GM18517 (cell line): ENCODE results near the gene ZFR2.
"Not testable (repeated sequence)": the region's sequence is repeated elsewhere in the genome, so short reads cannot be mapped to it uniquely, and the experiment has no call there.

Experiments
- ATAC-seq: cut with Tn5 transposase; IDR thresholded peaks from one replicate; pipeline ENCODE4 v1.9.1; 2021; ENCODE audit warnings: mild to moderate bottlenecking, moderate library complexity; ENCODE audit not compliant: unreplicated experiment

The ZFR2 gene

GRCh38 chr19:3775374-3775711, 93.5 kb downstream of the ZFR2 start:
- ATAC-seq: no peak

- ATAC-seq: no peak
Observed at GRCh38 chr19:3774621-3775373, 94.0 kb downstream of the ZFR2 start.

DNA sequence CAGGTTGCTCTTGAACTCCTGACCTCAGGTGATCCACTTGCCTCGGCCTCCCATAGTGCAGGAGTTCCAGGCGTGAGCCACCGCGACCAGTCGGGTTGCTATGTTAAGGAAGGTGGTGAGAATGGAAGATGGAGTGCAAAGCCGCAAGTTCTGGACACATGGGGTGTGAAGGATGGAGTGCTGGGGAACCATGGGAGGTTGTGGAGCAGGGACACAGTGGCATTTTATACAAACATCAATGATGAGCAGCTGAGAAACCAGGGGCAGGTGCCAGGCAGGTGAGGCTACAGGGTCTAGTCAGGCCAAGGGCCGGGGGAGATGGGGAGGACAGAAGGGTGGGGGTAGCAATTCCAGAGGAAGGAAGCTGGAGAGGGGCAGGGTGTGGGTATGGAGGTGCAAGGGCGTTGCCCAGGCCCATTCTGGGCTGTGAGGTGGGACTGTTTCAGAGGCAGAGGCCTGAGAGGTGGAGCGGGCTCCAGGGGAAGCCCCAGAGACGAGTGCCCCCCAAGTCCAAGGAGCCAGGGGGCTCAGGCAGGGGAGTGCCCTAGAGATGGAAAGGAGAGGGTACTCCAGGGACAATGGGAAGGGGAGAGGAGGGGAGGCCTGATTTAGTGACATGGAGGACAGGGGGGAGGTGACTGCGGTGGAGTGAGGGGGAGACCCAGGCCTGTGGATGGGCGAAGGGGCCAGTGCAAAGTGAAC, 94.9 kb downstream of the ZFR2 start:
- no peak for ATAC-seq

DNA sequence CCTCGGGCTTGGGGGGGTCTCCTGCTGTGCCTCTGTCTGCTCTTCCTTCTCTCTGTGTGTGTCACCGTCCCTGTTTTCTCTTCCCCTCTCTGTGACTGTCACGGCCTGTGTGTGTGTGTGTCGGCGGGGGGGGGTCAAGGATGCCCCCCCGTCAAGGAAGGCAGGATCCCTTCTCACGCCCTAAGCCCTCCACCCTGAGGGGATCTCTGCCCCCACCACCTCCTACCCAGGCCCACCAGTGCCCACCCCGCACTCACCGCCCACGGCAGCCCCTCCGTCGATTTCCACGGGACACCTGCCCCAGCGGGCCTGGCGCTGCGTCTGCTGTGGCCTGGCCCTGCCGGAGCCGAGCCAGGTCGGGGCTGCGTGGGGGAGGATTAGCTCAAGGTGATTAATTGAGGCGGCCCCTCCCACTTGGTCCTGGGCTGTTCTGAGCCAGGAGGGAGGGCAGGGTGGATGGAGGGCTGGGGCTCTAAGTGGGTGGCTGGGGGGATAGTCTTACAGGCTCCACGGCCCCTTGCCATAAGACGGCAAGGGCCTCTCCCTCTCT, 96.9 kb downstream of the ZFR2 start, which contains the start of gene RAX2:
Gene RAX2, minus strand, starts transcription at position 323 of the 550 bp plus-strand sequence. CDS start 486 bp downstream, outside the sequence.
- ATAC-seq: no peak

- no peak for ATAC-seq
Observed at GRCh38 chr19:3771000-3771905, 97.6 kb downstream of the ZFR2 start.

GRCh38 chr19:3770136-3770999, 98.5 kb downstream of the ZFR2 start:
- no peak for ATAC-seq

DNA sequence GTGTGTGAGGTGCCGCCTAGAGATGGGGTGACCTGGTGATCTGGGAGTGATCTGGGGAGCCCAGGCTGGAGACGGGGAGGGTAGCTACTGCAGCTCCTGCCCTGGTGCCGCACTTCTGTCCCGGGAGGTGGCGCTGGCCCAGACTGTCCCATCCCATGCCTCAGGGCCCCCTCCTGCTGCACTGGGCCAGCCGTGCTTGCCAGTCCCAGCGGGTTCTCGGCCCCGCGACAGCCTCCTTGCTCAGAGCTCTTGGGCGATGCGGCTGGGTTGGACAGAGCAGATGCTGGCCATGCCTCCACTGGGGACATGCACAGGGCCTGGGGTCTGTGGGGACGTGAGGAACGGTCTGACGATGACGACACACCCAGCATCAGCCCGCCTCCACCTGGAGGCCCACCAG, 99.3 kb downstream of the ZFR2 start:
- ATAC-seq: no peak

GRCh38 chr19:3768748-3769099, 100.1 kb downstream of the ZFR2 start:
- no peak for ATAC-seq

GRCh38 chr19:3768015-3768747, 100.7 kb downstream of the ZFR2 start:
- ATAC-seq: no peak

DNA sequence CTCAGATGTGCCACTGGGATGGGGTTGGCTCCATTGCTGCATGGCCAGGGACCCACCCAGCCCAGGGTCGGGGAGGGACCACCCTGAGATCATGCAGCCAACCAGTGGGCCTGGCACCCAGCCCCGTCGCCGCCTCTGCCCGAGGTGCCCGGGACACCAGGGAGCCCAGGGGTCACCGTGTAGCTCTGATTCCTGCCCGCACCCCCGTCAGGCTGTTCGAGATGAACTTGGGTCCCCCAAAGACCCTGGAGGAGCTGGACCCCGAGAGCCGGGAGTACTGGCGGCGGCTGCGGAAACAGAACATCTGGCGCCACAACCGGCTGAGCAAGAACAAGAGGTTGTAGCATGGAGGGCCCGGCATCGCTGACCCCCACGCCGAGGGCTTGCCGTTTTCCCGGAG, 101.8 kb downstream of the ZFR2 start:
- ATAC-seq: no peak

DNA sequence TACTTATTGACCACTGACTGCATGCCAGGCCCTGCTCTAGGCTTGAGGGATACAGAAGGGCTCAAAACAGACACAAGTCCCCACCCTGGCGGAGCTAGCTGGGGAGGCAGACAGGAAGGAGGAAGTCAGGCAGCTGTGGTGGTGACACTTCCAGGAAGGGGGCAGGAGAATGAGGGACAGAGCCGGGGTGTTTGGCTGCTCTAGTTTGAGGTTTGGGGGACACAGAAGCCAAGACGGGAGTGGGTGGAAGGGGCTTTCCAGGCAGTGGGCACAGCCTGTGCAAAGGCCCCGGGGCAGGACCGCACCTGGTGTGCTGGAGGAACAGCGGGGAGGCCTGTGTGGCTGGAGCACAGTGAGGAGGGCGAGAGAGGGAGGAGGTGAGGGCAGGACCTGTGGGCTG, 102.3 kb downstream of the ZFR2 start:
- ATAC-seq: no peak

- ATAC-seq: not testable (repeated sequence)
Observed at GRCh38 chr19:3765757-3766156, 103.1 kb downstream of the ZFR2 start.

DNA sequence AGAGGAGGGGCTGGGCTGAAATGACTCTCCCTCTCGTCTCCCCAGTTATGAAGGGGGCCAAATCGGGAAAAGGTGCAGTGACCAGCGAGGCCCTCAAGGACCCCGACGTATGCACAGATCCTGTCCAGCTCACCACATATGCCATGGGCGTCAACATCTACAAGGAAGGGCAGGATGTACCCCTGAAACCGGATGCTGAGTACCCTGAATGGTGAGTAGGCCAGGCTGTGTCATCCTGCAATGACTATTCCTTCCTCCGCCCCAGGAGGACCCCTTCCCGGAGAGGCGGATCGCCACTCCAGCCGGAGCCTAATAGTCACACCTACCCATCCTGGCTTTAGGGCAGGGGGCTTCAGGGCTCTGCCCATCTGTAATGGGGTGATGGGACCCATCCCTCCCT, 103.7 kb downstream of the ZFR2 start:
- ATAC-seq: no peak

DNA sequence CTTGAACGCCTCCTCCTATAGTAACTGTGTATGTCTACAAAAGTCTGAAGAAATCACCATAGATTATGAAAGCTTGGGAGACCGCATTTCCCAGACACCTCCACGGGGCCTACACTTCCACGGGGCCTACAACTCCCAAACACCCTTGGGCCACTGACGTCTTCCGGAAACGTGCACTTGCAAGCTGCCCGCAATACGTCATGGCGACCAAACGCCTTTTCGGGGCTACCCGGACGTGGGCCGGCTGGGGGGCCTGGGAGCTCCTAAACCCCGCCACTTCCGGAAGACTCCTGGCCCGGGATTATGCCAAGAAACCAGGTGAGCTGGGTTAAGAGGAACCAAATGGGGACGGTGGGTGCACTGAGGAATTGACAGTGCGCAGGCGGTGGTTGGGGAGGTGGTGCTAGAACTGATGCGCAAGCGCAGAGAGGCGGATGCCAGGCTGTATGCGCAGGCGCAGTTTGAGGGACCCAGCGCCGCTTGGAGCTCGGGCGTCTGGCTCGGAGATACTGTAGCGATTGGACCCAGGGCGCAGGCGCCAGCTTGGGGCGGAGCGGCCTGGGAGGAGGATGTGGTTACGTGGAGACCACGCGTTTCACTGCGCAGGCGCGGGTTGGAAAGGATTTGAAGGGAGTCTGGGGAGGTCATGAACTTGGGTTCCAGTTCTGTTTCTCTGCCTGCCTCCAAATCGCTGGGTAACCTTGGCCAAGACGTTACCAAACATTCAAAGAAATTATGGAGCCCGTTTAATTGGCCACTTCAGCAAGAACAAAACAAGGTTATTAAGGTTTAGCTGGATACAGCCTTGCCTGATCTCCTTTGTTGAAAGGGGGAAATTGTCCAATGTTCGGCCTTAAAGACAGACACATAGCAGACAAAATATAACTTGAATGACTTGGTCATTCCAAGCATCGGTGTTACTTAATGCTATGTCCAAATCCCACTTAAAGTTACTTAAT, 106.1 kb downstream of the ZFR2 start, which contains the start of gene MRPL54:
Gene MRPL54, plus strand, starts transcription at position 182 of the 959 bp plus-strand sequence. Its CDS starts 19 bp downstream, at position 201.
- ATAC-seq: peak; percentile 85

- ATAC-seq: no peak
Observed at GRCh38 chr19:3762130-3762473, 106.7 kb downstream of the ZFR2 start.

GRCh38 chr19:3761382-3762129, 107.3 kb downstream of the ZFR2 start, which contains the start of gene APBA3:
APBA3 (minus strand) TSS chr19:3761692; CDS start chr19:3760264, 1,428 bp downstream.
- peak; percentile 28 for ATAC-seq

DNA sequence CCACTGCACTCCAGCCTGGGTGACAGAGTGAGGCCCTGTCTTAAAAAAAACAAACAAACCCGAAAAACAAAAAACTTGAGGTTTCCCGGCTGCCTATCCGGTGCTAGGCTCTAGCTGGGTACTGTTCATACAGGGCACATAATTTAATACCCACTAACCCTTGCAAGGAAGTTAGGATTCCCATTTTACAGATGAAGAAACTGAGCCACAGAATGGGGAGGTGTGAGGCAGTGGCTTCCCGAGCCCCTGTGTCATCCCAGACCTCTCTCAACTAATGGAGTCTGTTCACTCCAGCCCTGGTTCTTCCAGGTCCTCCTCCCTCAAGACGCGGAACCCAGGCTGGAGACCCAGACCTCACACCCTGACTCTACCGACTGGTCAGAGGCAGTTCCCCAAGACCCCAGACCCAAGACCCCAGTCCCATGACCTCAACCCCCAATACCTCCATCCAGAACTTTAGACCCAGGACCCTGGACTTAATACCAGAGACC, 107.9 kb downstream of the ZFR2 start:
- ATAC-seq: no peak
